ENCODE results near the gene FAM89B. TPM values are rescaled to one million over a fixed set of nuclear protein-coding genes. Genes with fewer than 3 reads are reported as not detected.

The FAM89B gene
- total and polyA plus RNA-seq, 3 donors from 2014 or later: 25.8 to 63.2 (median 59.9) TPM

DNA sequence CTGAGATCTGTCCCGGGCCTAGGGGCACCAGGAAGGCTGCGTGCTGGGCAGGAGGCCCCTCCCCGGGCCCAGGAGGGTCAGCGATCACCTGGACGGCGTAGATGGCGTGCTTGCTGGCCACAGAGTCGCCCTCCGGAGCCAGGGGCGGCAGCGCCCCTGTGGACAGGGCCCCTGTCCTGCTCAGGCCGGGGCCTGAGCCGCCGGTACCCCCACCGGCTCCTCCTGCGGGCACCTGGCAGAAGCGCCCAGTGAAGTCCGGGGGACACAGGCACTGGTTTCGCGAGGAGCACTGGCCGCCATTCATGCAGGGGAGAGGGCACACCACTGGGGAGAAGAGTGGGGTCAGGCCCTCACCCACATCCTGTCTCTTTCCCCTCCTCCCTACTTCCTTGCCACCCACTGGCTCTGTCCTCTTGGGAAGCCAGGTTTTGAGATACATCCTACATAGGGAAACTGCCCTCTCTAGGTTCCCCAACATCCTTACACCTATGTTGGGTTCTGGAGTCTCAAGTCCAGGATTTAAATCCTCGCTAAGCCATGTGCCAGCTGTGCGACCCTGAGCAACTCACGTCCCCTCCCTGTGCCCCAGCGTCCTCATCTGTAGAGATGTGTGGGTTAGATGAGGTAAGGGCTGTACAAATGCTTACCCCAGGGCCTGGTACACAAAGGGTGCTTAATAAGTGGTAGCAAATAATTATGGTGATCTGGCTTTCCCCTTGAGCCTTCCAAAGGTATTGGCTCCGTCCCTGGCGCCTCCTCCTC, 18.1 kb upstream of the FAM89B start:
- 74 to 80% methylated on average over 7 to 26 of the region's 27 CpGs for WGBS, 2 donors
- Histone ChIP-seq H3K27ac (no peak overlapping the region), H3K36me3 (ENCODE audit: low read depth, missing control alignments) (no peaks in the 10 kb centered on the region), H3K27me3 (no peaks in the 10 kb centered on the region), H3K4me3 (no peak overlapping the region), H3K4me1 (peaks cover 24% of the 10 kb centered on the region), H3K9me3 (no peaks in the 10 kb centered on the region)
- intact Hi-C loops (cut with DNase I; ENCODE audit: low total_unique reads): no loop called here
- no peak for DNase-seq
- TF ChIP-seq, protein P1, sequence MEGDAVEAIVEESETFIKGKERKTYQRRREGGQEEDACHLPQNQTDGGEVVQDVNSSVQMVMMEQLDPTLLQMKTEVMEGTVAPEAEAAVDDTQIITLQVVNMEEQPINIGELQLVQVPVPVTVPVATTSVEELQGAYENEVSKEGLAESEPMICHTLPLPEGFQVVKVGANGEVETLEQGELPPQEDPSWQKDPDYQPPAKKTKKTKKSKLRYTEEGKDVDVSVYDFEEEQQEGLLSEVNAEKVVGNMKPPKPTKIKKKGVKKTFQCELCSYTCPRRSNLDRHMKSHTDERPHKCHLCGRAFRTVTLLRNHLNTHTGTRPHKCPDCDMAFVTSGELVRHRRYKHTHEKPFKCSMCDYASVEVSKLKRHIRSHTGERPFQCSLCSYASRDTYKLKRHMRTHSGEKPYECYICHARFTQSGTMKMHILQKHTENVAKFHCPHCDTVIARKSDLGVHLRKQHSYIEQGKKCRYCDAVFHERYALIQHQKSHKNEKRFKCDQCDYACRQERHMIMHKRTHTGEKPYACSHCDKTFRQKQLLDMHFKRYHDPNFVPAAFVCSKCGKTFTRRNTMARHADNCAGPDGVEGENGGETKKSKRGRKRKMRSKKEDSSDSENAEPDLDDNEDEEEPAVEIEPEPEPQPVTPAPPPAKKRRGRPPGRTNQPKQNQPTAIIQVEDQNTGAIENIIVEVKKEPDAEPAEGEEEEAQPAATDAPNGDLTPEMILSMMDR (IDR thresholded peaks at IDR 0.05): no peak
- no peak for TF ChIP-seq POLR2A (IDR thresholded peaks at IDR 0.05)

DNA sequence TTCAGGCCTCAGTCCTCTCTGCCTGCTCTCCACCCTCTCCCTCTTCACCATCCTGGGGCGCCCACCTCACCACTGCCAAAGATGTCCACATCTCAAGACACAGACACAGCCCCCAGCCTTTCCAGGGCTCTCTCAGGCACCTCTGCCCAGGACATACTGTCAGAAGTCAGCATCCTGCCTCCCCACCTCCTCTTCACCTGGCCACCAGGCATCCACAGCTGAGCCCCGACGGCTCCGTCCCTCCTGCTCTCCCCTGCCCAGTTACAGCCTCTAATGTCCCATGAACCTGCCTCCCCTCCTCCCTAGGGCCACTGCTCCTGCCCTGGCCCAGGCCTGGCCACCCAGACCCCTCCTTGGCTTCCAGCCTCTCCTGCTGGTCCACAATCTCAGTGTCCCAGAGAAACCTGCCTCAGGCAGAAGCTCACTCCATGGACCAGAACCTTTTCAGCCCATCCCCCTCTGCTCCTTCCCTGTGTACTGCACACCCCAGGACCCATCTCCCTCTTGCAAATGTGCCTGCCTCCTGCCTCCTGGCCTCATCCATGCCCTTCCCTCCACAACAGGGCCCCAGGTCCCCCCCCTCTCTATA, 17.4 kb upstream of the FAM89B start:
- no peaks in the 10 kb centered on the region for H3K27me3 ChIP-seq
- no peaks in the 10 kb centered on the region for H3K36me3 ChIP-seq (ENCODE audit: low read depth, missing control alignments)
- intact Hi-C loops (cut with DNase I; ENCODE audit: low total_unique reads): no loop called here
- DNase-seq: no peak
- H3K4me3 ChIP-seq: no peak overlapping the region
- TF ChIP-seq, protein P1 (IDR thresholded peaks at IDR 0.05): no peak
- no peak for TF ChIP-seq POLR2A (IDR thresholded peaks at IDR 0.05)
- H3K4me1 ChIP-seq: peaks cover 29% of the 10 kb centered on the region
- WGBS, 2 donors: 70 to 95% methylated on average over 4 of the region's 4 CpGs
- H3K9me3 ChIP-seq: no peaks in the 10 kb centered on the region
- H3K27ac ChIP-seq: no peak overlapping the region

DNA sequence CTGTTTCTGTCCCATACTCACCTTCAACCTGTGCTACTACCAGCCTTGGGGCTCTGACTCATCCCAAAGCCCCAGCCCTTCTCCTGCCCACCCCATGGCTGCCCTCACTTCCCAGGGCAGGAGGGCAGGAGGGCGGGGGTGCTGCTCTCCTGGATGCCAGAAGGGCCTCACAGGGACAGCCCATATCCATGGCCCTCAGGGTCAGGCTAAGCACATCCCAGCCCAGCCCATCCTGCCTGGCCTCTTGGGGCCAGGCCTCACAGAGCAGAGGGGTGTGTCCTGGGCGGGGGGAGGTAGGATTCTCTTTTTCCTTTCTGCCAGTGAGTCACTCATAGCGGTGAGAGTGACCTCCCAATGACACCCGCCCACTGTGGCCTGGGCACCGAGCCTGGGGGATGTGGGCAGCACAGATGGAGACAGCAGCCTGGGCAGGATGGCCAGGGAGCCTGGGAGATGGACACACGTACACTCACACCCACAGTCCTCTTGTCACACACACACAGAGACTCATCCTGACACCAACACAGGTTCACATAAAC, 16.6 kb upstream of the FAM89B start:
- Histone ChIP-seq H3K9me3 (no peaks in the 10 kb centered on the region), H3K36me3 (ENCODE audit: low read depth, missing control alignments) (no peaks in the 10 kb centered on the region), H3K27me3 (no peaks in the 10 kb centered on the region), H3K4me1 (peaks cover 36% of the 10 kb centered on the region), H3K27ac (peak overlapping the region in 1 of 2 donors; percentile 5), H3K4me3 (no peak overlapping the region)
- DNase-seq: no peak
- TF ChIP-seq, protein P1 (IDR thresholded peaks at IDR 0.05): no peak
- TF ChIP-seq POLR2A (IDR thresholded peaks at IDR 0.05): no peak
- 32% methylated on average over 6 of the region's 6 CpGs; no CpG with 5 or more reads in 1 of the 2 donors for WGBS, 2 donors
- intact Hi-C loops (cut with DNase I; ENCODE audit: low total_unique reads): no loop called here

DNA sequence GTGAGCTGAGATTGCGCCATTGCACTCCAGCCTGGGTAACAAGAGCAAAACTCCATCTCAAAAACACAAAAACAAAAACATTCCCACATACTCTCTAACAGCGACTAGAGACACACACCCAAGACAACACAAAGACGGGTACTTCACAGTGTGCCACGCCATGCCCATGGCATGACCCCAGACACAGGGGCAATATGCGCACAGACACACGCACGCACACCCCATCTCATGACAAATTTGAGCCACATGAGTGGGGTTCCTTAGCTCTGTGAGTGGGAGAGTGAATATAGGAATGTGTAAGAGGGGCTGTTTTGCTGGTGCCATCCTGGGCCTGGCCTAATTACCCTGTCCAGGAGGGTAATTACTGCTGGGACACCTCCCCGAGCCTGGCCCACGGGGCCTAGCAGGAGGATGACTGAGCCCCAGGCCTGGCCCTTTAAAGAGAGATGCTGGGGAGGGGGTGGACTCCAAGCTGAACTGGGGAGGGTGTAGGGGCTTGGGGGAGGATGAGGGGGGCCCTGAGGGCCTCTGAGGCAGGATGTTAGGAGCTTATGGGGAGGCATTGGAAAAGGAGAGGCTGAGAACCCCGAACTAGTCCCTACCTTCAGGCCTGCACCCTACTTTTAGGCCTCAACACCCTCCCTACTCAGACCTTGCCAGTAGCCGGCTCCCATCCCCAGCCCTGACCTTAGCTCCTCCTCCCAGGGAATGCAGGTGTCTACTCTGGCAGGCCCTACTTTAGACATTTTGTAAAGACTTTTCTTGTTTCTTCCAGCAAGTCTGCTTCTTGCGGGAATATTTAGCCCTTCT, 15.7 kb upstream of the FAM89B start:
- WGBS, 2 donors: 75 to 80% methylated on average over 10 to 12 of the region's 12 CpGs
- Histone ChIP-seq H3K4me3 (peak overlapping the region in 1 of 2 donors; percentile 67), H3K27me3 (no peaks in the 10 kb centered on the region), H3K27ac (peak overlapping the region; percentile 85 to 93), H3K4me1 (peaks cover 40% of the 10 kb centered on the region), H3K36me3 (ENCODE audit: low read depth, missing control alignments) (no peaks in the 10 kb centered on the region), H3K9me3 (no peaks in the 10 kb centered on the region)
- DNase-seq: no peak
- TF ChIP-seq, protein P1 (IDR thresholded peaks at IDR 0.05): no peak
- no peak for TF ChIP-seq POLR2A (IDR thresholded peaks at IDR 0.05)
- intact Hi-C loops (cut with DNase I; ENCODE audit: low total_unique reads): no loop called here
